AG09319 (cell line): ENCODE results near the gene NFIX.

Experiments
- DNase-seq: peaks from one replicate; pipeline ENCODE4 v3.0.0-alpha.2; 2010; ENCODE audit warnings: low read depth; ENCODE audit errors: extremely low read depth
- TF ChIP-seq, protein P1 (sequence below): IDR thresholded peaks from 2 replicates; pipeline ENCODE4 v1.5.1; 2011; ENCODE audit warnings: low read depth, mild to moderate bottlenecking, inconsistent platforms, low read length, moderate library complexity

NFIX gene

DNA sequence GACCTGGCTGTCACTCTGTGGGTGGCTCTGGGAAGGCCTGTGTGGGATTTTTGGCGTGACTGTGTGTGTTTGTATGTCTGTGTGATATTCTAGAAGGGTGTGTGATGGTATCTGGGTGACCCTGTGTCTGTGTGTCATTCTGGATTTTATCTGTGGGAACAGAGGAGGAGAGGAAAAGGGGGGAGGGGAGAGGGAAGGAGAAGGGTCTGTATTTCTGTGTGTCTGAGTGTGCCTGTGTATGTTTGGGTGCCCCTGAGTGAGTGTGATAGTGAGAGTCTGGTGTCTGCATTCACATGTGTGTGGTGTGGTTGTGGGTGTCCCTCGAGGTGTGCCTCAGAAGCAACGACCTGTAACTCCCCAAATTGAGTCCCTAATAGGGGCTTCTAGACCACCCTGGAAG lies 8.1 kb upstream of the NFIX start:
- TF ChIP-seq, protein P1, sequence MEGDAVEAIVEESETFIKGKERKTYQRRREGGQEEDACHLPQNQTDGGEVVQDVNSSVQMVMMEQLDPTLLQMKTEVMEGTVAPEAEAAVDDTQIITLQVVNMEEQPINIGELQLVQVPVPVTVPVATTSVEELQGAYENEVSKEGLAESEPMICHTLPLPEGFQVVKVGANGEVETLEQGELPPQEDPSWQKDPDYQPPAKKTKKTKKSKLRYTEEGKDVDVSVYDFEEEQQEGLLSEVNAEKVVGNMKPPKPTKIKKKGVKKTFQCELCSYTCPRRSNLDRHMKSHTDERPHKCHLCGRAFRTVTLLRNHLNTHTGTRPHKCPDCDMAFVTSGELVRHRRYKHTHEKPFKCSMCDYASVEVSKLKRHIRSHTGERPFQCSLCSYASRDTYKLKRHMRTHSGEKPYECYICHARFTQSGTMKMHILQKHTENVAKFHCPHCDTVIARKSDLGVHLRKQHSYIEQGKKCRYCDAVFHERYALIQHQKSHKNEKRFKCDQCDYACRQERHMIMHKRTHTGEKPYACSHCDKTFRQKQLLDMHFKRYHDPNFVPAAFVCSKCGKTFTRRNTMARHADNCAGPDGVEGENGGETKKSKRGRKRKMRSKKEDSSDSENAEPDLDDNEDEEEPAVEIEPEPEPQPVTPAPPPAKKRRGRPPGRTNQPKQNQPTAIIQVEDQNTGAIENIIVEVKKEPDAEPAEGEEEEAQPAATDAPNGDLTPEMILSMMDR, result no peak
- DNase-seq, result no peak

DNA sequence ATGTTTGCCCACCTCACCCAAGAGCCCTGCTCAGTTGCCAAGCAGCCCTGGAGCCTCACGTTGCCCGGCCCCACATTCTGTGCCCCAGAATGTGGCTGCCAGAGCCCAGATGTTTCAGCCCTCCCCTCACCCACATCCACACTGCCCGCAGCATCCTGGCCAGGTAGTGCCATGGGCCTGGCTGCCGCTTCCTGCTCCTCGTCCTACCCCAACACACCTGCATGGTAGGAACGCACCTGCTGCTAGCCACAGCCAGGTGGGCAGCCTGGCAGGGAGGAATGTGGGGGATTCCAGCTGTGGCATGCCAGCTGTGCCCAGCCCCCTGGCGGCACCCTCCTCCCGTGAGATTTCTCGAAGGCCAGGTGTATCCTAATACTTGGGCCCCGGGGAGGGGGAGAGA lies 7.5 kb upstream of the NFIX start:
- DNase-seq, result no peak
- TF ChIP-seq, protein P1, result no peak

DNA sequence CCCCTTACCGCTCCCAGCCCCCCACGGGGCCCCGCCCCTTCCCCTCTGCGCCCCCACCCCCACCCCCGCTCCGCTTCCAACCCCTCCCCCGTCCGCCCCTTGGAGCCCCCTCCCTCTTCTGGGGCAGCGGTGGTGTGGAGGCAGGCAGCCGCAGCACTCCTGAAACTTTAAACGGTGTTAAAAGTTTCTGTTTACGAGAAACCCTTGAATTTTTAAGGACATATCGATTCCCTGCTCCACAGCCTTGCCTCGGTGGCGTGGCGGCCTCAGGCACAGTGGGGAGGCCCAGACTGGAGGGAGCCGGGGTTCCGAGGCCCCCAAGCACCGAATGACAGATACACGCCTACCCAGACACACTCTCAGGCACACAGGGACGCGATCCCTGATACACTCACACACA lies 4.8 kb upstream of the NFIX start:
- TF ChIP-seq, protein P1, result no peak
- DNase-seq, result no peak

DNA sequence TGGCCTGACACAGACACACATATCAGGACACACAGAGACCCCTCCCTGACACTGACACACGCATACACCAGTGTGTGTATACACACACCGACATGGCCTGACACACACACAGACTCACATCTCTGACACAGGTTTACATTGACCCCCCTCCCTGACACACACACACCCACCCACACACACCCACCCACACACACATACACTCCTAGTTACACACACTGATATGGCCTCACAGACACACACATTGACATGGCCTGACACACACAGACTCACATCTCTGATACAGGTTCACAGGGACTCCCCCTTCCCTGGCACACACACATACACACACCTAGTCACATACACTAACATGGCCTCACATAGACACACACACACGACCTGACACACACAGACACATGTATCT lies 4.4 kb upstream of the NFIX start:
- TF ChIP-seq, protein P1, result no peak

DNA sequence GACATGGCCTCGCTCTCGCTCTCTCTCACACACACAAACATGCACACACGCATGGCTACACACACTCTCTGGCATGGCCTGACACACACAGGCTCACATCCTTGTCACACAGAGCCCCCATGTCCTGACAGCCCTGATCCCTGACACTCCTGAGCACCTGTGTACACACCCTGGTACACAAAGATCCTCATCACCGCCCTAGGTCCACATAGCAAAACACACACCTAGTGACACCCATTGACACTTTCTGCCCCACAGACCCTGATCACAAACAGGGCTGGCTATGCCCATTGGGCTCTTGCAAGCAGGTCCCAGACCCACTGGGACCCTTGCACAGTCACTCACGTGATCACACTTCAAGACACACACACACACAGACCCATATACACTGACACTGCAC lies 4.0 kb upstream of the NFIX start:
- TF ChIP-seq, protein P1, result no peak
- DNase-seq, result no peak

More for the DNA sequence above, 4.4 kb upstream of the NFIX start:
- DNase-seq, result no peak

DNA sequence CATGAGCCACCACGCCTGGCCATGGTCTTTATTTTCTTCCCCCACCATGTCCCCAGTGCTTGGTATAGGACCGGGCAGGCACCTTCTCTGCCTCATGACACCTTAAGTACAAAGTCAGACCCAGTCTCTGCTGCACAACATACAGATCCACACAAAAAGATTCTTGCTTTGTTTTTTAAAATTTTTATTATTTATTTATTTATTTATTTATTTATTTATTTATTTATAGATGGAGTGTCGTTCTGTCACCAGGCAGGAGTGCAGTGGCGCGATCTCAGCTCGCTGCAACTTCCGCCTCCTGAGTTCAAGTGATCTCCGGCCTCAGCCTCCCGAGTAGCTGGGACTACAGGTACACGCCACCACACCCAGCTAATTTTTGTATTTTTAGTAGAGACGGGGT lies 2.5 kb upstream of the NFIX start:
- no peak for DNase-seq
- TF ChIP-seq, protein P1, result no peak

DNA sequence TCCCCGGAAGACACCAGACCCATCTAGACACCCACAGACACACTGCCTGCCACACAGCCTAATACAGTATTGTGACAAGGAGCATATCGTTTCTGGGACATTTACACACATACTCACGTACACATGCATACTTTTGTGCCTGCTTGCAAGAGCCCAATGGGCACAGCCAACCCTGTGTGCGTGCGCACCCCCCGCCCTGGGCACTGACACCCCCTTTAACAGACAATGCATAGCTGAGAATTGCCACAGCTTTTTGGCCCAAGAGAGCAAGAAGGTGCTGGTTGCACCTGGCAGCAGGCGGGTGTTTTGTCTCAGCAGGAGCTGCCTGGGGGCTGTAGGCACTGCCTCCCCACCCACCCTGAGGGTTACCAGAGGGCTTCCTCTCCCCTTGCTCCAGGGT lies 1.7 kb upstream of the NFIX start:
- TF ChIP-seq, protein P1, result no peak
- DNase-seq, result no peak
